ENCODE data around the gene TMOD3. TPM values are rescaled to one million over a fixed set of nuclear protein-coding genes. Genes with fewer than 3 reads are reported as not detected.

Gene TMOD3
- total RNA-seq, 2 donors from 2014 or later = 9.2 to 11.2 TPM

DNA sequence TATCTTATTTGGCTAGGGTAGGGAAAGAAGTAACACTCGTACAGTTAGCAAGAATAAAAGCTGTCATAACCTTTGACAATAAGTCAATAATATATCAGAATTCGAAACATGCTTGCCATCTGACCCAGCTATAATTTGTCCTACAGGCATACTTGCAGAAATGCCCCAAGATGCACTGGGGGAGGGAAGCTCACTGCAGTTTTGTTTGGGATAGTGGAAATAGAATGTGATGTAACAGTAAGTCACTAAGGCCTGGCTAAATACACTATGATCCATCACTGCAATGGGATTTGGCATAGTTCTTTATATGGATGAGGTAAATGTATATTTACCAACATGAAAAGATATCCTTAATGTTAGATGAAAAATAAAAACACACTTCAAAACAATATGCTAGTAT lies 25.5 kb upstream of the TMOD3 start:
- H3K4me3 ChIP-seq = no peak overlapping the region
- 77 to 83% methylated on average over 2 of the region's 2 CpGs for WGBS, 2 donors
- DNase-seq = no peak
- no peaks in the 10 kb centered on the region for H3K9me3 ChIP-seq
- intact Hi-C loops (cut with DNase I) = no loop called here
- TF ChIP-seq POLR2A (IDR thresholded peaks at IDR 0.05) = no peak
- TF ChIP-seq, protein P1, sequence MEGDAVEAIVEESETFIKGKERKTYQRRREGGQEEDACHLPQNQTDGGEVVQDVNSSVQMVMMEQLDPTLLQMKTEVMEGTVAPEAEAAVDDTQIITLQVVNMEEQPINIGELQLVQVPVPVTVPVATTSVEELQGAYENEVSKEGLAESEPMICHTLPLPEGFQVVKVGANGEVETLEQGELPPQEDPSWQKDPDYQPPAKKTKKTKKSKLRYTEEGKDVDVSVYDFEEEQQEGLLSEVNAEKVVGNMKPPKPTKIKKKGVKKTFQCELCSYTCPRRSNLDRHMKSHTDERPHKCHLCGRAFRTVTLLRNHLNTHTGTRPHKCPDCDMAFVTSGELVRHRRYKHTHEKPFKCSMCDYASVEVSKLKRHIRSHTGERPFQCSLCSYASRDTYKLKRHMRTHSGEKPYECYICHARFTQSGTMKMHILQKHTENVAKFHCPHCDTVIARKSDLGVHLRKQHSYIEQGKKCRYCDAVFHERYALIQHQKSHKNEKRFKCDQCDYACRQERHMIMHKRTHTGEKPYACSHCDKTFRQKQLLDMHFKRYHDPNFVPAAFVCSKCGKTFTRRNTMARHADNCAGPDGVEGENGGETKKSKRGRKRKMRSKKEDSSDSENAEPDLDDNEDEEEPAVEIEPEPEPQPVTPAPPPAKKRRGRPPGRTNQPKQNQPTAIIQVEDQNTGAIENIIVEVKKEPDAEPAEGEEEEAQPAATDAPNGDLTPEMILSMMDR (IDR thresholded peaks at IDR 0.05) = no peak
- H3K27ac ChIP-seq = no peak overlapping the region
- ATAC-seq = no peak
- H3K36me3 ChIP-seq (replicated peaks in 1 of 2; ENCODE audit: insufficient read depth in 1 of 2, low read depth in 2 of 2) = peaks cover 0 to 3% of the 10 kb centered on the region in 2 donors
- H3K27me3 ChIP-seq = no peaks in the 10 kb centered on the region
- H3K4me1 ChIP-seq = no peaks in the 10 kb centered on the region

DNA sequence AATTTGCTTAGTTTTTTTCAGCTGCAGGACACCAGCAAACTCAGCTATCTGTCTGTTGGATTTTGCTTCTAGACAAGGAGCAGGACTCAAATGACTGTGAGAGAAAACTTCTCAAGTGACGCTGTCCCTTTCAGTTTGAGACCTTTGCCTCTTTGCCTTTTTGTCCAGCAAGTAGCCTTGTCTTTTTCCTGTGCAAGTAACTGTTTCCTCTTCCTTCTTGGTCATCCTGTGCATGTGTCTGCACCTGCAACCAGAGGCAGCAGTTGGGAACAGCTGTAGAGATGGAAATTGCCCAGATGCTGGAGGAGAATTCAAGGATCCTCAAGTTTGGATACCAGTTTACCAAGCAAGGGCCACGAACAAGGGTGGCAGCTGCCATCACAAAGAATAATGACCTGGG lies 23.3 kb upstream of the TMOD3 start:
- TF ChIP-seq, protein P1 (IDR thresholded peaks at IDR 0.05) = no peak
- no peak for TF ChIP-seq POLR2A (IDR thresholded peaks at IDR 0.05)
- no peaks in the 10 kb centered on the region for H3K27me3 ChIP-seq
- DNase-seq (no peak), ATAC-seq (no peak)
- H3K27ac ChIP-seq = no peak overlapping the region
- H3K4me1 ChIP-seq = no peaks in the 10 kb centered on the region
- no peaks in the 10 kb centered on the region for H3K9me3 ChIP-seq
- H3K4me3 ChIP-seq = no peak overlapping the region
- intact Hi-C loops (cut with DNase I) = no loop called here
- 87 to 90% methylated on average over 2 of the region's 2 CpGs for WGBS, 2 donors
- H3K36me3 ChIP-seq (replicated peaks in 1 of 2; ENCODE audit: insufficient read depth in 1 of 2, low read depth in 2 of 2) = peaks cover 0 to 3% of the 10 kb centered on the region in 2 donors

DNA sequence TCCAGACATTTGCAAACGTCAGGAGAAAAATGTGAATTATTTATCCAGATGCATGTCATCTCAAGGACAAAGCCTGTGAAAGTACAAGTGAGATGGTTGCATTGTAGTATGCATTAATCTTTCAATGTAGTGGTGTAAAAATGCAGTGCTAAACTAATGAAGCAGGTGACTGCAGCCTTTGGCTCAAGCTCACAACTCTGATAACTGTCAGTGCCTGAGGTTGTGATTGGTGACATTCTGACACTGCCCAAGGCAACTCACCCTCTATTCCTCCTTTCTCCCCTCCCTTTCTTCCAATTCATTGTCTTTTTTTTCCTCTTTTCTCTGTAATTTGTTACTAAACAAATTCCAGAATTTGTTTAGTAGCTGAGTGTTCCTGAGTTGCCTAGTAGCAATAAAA lies 20.0 kb upstream of the TMOD3 start:
- no peak for TF ChIP-seq POLR2A (IDR thresholded peaks at IDR 0.05)
- TF ChIP-seq, protein P1 (IDR thresholded peaks at IDR 0.05) = no peak
- Histone ChIP-seq H3K36me3 (replicated peaks in 1 of 2; ENCODE audit: insufficient read depth in 1 of 2, low read depth in 2 of 2) (peaks cover 0 to 3% of the 10 kb centered on the region in 2 donors), H3K4me3 (no peak overlapping the region), H3K27ac (no peak overlapping the region), H3K27me3 (no peaks in the 10 kb centered on the region), H3K4me1 (no peaks in the 10 kb centered on the region), H3K9me3 (no peaks in the 10 kb centered on the region)
- WGBS, 2 donors = 15 to 21% methylated on average over 1 of the region's 1 CpG
- intact Hi-C loops (cut with DNase I) = no loop called here
- DNase-seq = no peak
- ATAC-seq = no peak

DNA sequence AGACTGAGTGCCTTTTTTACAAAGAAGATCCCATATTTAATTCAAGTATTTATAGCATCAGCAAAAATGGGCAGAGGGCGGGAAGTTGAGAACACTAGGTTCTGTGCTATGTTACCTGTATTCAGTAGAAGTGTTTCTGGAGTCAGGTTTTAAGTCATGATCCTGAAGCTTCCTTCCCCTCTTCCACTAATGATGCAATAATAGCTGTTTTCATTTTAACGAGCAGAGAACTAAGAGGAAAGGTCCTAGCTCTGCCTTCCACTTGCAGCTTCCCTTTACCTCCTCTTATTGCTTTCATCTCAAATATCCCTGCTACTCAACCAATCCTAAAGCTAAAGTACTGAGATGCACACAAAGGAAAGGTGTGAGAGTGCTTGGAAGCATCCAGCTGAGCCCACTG lies 16.9 kb upstream of the TMOD3 start:
- no peaks in the 10 kb centered on the region for H3K9me3 ChIP-seq
- intact Hi-C loops (cut with DNase I) = no loop called here
- WGBS, 2 donors = 87 to 93% methylated on average over 2 of the region's 2 CpGs
- DNase-seq (no peak), ATAC-seq (no peak)
- no peak overlapping the region for H3K4me3 ChIP-seq
- TF ChIP-seq, protein P1 (IDR thresholded peaks at IDR 0.05) = no peak
- TF ChIP-seq POLR2A (IDR thresholded peaks at IDR 0.05) = no peak
- H3K27ac ChIP-seq = no peak overlapping the region
- no peaks in the 10 kb centered on the region for H3K4me1 ChIP-seq
- H3K36me3 ChIP-seq (replicated peaks in 1 of 2; ENCODE audit: insufficient read depth in 1 of 2, low read depth in 2 of 2) = no peaks in the 10 kb centered on the region
- no peaks in the 10 kb centered on the region for H3K27me3 ChIP-seq

DNA sequence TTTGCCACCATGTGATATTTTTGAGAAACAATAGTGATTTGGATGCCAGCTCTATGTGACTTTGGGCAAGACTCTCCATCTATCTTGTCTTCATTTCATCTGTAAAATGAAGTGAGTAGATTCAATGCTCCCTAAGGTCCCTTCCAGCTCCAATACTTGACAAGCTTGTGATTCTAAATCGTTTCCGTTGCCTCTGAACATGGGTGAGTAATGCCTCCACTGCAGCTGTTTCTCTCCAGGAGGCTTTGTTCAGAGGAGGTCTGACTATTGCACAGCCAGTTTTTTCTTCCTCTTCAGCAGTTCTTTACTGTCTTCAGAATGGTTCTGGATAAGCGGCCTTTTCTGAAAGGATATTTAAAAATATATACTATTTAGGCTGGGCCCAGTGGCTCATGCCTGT lies 14.8 kb upstream of the TMOD3 start:
- intact Hi-C loops (cut with DNase I) = no loop called here
- TF ChIP-seq POLR2A (IDR thresholded peaks at IDR 0.05) = no peak
- TF ChIP-seq, protein P1 (IDR thresholded peaks at IDR 0.05) = no peak
- ATAC-seq = no peak

More for the DNA sequence above, 14.8 kb upstream of the TMOD3 start:
- H3K4me1 ChIP-seq = no peaks in the 10 kb centered on the region
- H3K9me3 ChIP-seq = no peaks in the 10 kb centered on the region
- no peak overlapping the region for H3K4me3 ChIP-seq
- no peaks in the 10 kb centered on the region for H3K36me3 ChIP-seq (replicated peaks in 1 of 2; ENCODE audit: insufficient read depth in 1 of 2, low read depth in 2 of 2)
- 85 to 91% methylated on average over 3 of the region's 3 CpGs for whole genome bisulfite sequencing, 2 donors
- H3K27me3 ChIP-seq = no peaks in the 10 kb centered on the region
- H3K27ac ChIP-seq = no peak overlapping the region
- DNase-seq = no peak

Data from body of pancreas (tissue), 4 donors.